Rectal smooth muscle tissue (tissue), 1 donor: ENCODE measurements around the gene UBXN10.
"Not testable (repeated sequence)": the region's sequence is repeated elsewhere in the genome, so short reads cannot be mapped to it uniquely, and the experiment has no call there.

ENCODE experiments used
- H3K27ac ChIP-seq: one replicate; pipeline ENCODE4 v1.7.0; 2013; ENCODE audit warnings: low read depth, low read length, inconsistent platforms
- H3K27me3 ChIP-seq: one replicate; pipeline ENCODE4 v1.7.0; 2013; ENCODE audit warnings: low read length; ENCODE audit not compliant: control insufficient read depth, insufficient read depth
- H3K36me3 ChIP-seq: one replicate; pipeline ENCODE4 v1.7.0; 2013; ENCODE audit warnings: low read length; ENCODE audit not compliant: control insufficient read depth, insufficient read depth
- H3K4me1 ChIP-seq: one replicate; pipeline ENCODE4 v1.7.0; 2013; ENCODE audit warnings: low read length; ENCODE audit not compliant: control insufficient read depth, insufficient read depth
- H3K4me3 ChIP-seq: one replicate; pipeline ENCODE4 v1.7.0; 2013; ENCODE audit warnings: low read length
- H3K9ac ChIP-seq: one replicate; pipeline ENCODE4 v1.7.0; 2013; ENCODE audit warnings: low read length

The UBXN10 gene

GRCh38 chr1:20200966-20201365 is 15.1 kb downstream of the UBXN10 start:
- no peak overlapping the region for H3K27ac ChIP-seq
- no peak overlapping the region for H3K9ac ChIP-seq
- no peaks in the 10 kb centered on the region for H3K4me1 ChIP-seq
- no peaks in the 10 kb centered on the region for H3K27me3 ChIP-seq
- no peaks in the 10 kb centered on the region for H3K36me3 ChIP-seq
- no peak overlapping the region for H3K4me3 ChIP-seq

GRCh38 chr1:20202166-20202565 is 16.3 kb downstream of the UBXN10 start:
- no peak overlapping the region for H3K4me3 ChIP-seq
- no peaks in the 10 kb centered on the region for H3K36me3 ChIP-seq
- H3K27ac ChIP-seq, result no peak overlapping the region
- no peak overlapping the region for H3K9ac ChIP-seq
- no peaks in the 10 kb centered on the region for H3K27me3 ChIP-seq
- no peaks in the 10 kb centered on the region for H3K4me1 ChIP-seq

- H3K4me1 ChIP-seq, result no peaks in the 10 kb centered on the region
- H3K9ac ChIP-seq, result no peak overlapping the region
- no peak overlapping the region for H3K4me3 ChIP-seq
- no peaks in the 10 kb centered on the region for H3K27me3 ChIP-seq
- H3K27ac ChIP-seq, result no peak overlapping the region
- no peaks in the 10 kb centered on the region for H3K36me3 ChIP-seq
Measured at GRCh38 chr1:20207546-20207945, 21.6 kb downstream of the UBXN10 start.

- Histone ChIP-seq H3K36me3 (no peaks in the 10 kb centered on the region), H3K27me3 (no peaks in the 10 kb centered on the region), H3K27ac (no peak overlapping the region)
Measured at GRCh38 chr1:20209471-20209870, 23.6 kb downstream of the UBXN10 start.

GRCh38 chr1:20210736-20211460 is 25.0 kb downstream of the UBXN10 start:
- Histone ChIP-seq H3K27me3 (no peaks in the 10 kb centered on the region), H3K36me3 (no peaks in the 10 kb centered on the region), H3K4me1 (no peaks in the 10 kb centered on the region), H3K4me3 (no peak overlapping the region), H3K9ac (no peak overlapping the region), H3K27ac (no peak overlapping the region)

More at GRCh38 chr1:20209471-20209870, 23.6 kb downstream of the UBXN10 start:
- Histone ChIP-seq H3K4me1 (no peaks in the 10 kb centered on the region), H3K4me3 (no peak overlapping the region), H3K9ac (no peak overlapping the region)

GRCh38 chr1:20211511-20211931 is 25.6 kb downstream of the UBXN10 start:
- no peaks in the 10 kb centered on the region for H3K4me1 ChIP-seq
- no peak overlapping the region for H3K9ac ChIP-seq
- no peaks in the 10 kb centered on the region for H3K36me3 ChIP-seq
- no peak overlapping the region for H3K27ac ChIP-seq
- H3K27me3 ChIP-seq, result no peaks in the 10 kb centered on the region
- no peak overlapping the region for H3K4me3 ChIP-seq

- H3K27ac ChIP-seq, result no peak overlapping the region
- H3K4me3 ChIP-seq, result no peak overlapping the region
- no peaks in the 10 kb centered on the region for H3K4me1 ChIP-seq
- H3K27me3 ChIP-seq, result no peaks in the 10 kb centered on the region
- no peak overlapping the region for H3K9ac ChIP-seq
- H3K36me3 ChIP-seq, result no peaks in the 10 kb centered on the region
Measured at GRCh38 chr1:20212085-20212684, 26.3 kb downstream of the UBXN10 start.

GRCh38 chr1:20212685-20213331 is 26.9 kb downstream of the UBXN10 start:
- Histone ChIP-seq H3K4me3 (no peak overlapping the region), H3K27me3 (no peaks in the 10 kb centered on the region), H3K9ac (no peak overlapping the region), H3K4me1 (no peaks in the 10 kb centered on the region), H3K27ac (no peak overlapping the region), H3K36me3 (no peaks in the 10 kb centered on the region)

- no peak overlapping the region for H3K27ac ChIP-seq
- no peaks in the 10 kb centered on the region for H3K27me3 ChIP-seq
- no peak overlapping the region for H3K4me3 ChIP-seq
- no peak overlapping the region for H3K9ac ChIP-seq
- H3K36me3 ChIP-seq, result no peaks in the 10 kb centered on the region
- no peaks in the 10 kb centered on the region for H3K4me1 ChIP-seq
Measured at GRCh38 chr1:20215716-20216115, 29.8 kb downstream of the UBXN10 start.

GRCh38 chr1:20216574-20216973 is 30.7 kb downstream of the UBXN10 start:
- no peak overlapping the region for H3K9ac ChIP-seq
- H3K4me1 ChIP-seq, result no peaks in the 10 kb centered on the region
- no peak overlapping the region for H3K27ac ChIP-seq
- no peaks in the 10 kb centered on the region for H3K27me3 ChIP-seq
- H3K4me3 ChIP-seq, result no peak overlapping the region
- H3K36me3 ChIP-seq, result no peaks in the 10 kb centered on the region

- H3K4me3 ChIP-seq, H3K27me3 ChIP-seq, H3K9ac ChIP-seq, H3K36me3 ChIP-seq, H3K27ac ChIP-seq, H3K4me1 ChIP-seq: not testable (repeated sequence)
Measured at GRCh38 chr1:20219053-20219452, 33.2 kb downstream of the UBXN10 start.

- Histone ChIP-seq H3K9ac (no peak overlapping the region), H3K36me3 (no peaks in the 10 kb centered on the region), H3K27ac (no peak overlapping the region), H3K4me3 (no peak overlapping the region), H3K4me1 (no peaks in the 10 kb centered on the region), H3K27me3 (no peaks in the 10 kb centered on the region)
Measured at GRCh38 chr1:20220036-20220435, 34.1 kb downstream of the UBXN10 start.
